ENCODE data around the gene MRPL37.

MRPL37 gene

DNA sequence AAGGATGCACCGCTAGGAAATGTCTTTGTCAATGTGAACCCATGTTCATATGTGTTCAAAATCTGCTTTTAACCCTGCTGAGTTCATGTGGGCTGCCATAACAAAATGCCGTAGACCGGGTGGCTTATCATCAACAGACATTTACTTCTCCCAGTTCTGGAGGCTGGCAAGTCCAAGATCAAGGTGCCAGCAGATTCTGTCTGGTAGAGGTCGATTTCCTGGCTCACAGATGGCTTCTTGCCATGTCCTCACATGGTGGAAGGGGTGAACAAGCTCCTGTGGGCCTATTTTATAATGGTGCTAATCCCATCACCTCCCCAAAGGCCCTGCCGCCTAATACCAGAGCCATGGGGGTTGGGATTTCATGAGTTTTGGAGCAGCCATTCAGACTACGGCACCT lies 42.6 kb upstream of the MRPL37 start:
- TF ChIP-seq, protein P1, sequence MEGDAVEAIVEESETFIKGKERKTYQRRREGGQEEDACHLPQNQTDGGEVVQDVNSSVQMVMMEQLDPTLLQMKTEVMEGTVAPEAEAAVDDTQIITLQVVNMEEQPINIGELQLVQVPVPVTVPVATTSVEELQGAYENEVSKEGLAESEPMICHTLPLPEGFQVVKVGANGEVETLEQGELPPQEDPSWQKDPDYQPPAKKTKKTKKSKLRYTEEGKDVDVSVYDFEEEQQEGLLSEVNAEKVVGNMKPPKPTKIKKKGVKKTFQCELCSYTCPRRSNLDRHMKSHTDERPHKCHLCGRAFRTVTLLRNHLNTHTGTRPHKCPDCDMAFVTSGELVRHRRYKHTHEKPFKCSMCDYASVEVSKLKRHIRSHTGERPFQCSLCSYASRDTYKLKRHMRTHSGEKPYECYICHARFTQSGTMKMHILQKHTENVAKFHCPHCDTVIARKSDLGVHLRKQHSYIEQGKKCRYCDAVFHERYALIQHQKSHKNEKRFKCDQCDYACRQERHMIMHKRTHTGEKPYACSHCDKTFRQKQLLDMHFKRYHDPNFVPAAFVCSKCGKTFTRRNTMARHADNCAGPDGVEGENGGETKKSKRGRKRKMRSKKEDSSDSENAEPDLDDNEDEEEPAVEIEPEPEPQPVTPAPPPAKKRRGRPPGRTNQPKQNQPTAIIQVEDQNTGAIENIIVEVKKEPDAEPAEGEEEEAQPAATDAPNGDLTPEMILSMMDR (IDR thresholded peaks at IDR 0.05; ENCODE audit: control insufficient read depth, insufficient read depth, low read depth, low read length, missing control alignments) = no peak
- DNase-seq (ENCODE audit: low read depth) = no peak
- no peak overlapping the region for H3K4me3 ChIP-seq (ENCODE audit: control insufficient read depth, low read depth, low read length)

DNA sequence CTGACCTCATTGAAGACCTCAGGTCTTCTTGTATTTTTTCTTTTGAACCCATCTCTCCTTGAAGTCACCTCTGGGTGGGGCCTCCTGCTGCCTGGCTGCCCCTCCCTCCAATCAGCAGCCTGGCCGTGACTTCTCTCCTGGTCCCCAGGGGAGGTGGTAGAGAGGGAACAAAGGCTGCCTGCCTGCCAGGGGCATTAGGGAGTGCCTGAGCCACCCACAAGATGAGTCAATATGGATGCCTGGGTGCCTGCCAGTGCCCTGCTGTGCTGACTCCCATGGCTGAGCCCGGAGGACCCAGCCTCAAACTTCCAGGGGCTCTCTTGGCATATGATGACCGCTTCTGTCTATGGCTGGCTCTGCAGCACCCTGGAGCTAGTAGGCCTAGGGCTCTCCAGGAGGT lies 41.9 kb upstream of the MRPL37 start:
- no peak for DNase-seq (ENCODE audit: low read depth)
- TF ChIP-seq, protein P1 (IDR thresholded peaks at IDR 0.05; ENCODE audit: control insufficient read depth, insufficient read depth, low read depth, low read length, missing control alignments) = no peak
- no peak overlapping the region for H3K4me3 ChIP-seq (ENCODE audit: control insufficient read depth, low read depth, low read length)

DNA sequence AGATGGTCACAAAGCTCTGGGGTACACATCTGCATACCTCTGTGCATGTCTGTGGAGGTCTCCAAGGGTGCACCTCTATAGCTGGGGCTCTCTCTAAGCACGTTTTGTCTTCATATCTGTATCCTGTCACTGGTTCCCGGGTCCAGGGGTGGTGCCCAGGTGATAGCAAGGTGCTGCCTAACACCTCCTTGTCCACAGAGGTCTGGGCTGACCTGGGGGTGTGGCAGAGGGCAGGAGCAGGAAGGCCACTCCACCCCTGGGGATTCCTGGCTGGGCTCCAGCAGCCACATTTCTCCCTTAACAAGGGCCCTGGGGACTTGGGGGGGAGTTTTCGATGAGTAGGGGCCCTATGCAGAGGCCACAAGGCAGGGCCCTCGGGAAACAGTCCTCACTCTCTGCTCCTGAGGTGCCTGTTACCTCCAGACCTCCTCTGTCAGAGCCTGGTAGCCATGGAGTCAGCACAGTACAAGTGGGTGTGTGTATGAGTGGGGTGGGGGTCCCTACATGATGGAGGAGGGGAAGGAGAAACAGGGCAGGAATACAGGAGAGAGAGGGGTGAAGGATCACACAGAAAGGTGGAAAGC lies 40.1 kb upstream of the MRPL37 start:
- H3K4me3 ChIP-seq (ENCODE audit: control insufficient read depth, low read depth, low read length) = no peak overlapping the region
- TF ChIP-seq, protein P1 (IDR thresholded peaks at IDR 0.05; ENCODE audit: control insufficient read depth, insufficient read depth, low read depth, low read length, missing control alignments) = no peak
- DNase-seq (ENCODE audit: low read depth) = no peak

DNA sequence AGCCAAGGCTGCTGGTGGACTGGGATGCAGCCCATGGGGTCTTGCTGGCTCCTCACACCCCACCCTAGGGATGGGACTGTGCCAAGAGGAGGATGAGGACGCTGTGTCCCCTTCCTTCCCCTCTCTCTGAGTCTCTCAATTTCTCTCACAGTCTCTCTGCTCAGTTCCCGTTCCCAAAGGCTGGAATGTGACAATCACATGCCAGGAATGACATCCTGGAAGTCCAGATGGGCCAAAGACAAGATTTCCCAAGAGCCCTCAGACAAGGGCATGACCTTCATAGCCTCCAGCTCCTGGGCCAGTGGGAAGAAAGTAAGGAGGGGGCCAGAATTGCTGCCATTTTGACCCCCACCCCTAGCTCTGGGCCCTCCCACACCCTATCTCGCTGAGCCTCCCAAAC lies 39.6 kb upstream of the MRPL37 start:
- no peak for DNase-seq (ENCODE audit: low read depth)
- TF ChIP-seq, protein P1 (IDR thresholded peaks at IDR 0.05; ENCODE audit: control insufficient read depth, insufficient read depth, low read depth, low read length, missing control alignments) = no peak
- no peak overlapping the region for H3K4me3 ChIP-seq (ENCODE audit: control insufficient read depth, low read depth, low read length)

DNA sequence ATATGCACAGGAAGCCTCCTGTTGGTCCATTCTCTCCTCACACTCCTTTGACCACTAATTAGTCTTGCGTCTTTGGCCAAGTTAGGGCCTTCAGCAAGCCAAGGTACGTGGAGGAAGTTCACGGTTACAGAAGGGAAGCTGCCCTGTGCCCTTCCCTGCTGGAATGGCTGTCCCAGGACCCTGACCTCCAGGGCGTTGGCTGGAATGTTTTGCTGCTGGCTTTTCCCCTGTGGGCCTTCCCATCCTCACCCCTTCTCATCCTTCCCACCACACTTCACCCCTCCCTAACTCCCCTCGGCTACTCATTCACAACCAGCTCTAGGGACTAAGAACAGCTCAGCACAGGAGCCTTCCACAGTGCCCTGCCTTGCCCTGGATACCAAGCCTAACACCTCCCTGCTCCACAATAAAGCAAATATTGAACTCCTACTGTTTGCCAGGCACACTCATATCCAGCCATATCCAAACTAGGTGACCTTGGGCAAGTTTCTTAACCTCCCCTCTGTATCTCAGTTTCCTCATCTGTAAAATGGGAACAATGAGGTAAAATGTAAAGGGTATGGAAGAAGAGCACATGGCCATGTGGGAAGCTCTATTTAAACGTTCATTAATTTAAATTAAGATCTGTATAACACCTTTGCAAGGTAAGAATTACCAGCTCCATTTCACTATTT lies 38.3 kb upstream of the MRPL37 start:
- no peak overlapping the region for H3K4me3 ChIP-seq (ENCODE audit: control insufficient read depth, low read depth, low read length)
- DNase-seq (ENCODE audit: low read depth) = no peak
- TF ChIP-seq, protein P1 (IDR thresholded peaks at IDR 0.05; ENCODE audit: control insufficient read depth, insufficient read depth, low read depth, low read length, missing control alignments) = no peak

DNA sequence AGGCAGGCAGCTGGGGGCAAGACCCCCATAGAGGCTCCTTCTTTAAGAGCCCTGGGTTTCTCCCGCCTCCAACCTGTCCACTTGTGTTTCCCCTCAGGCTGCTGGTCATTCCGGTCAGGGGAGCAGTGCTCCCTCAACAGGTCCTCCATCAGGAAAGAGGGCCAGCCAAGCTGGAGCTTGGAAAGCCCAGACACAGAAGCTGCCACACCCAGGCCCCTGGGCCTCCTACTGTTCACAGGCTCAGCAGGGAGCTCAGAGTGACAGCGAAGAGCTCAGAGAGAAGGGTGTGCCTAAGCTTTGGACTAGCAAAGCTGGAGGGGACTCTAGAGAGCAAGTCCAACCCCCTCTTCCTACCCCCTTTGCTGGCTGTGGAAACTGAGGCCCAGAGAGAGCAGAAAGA lies 36.9 kb upstream of the MRPL37 start:
- TF ChIP-seq, protein P1 (IDR thresholded peaks at IDR 0.05; ENCODE audit: control insufficient read depth, insufficient read depth, low read depth, low read length, missing control alignments) = no peak
- no peak for DNase-seq (ENCODE audit: low read depth)
- H3K4me3 ChIP-seq (ENCODE audit: control insufficient read depth, low read depth, low read length) = no peak overlapping the region
